WTC11 (cell line): Measurements from ENCODE around the gene TMEM134. TPM values are rescaled to one million over a fixed set of nuclear protein-coding genes. Genes with fewer than 3 reads are reported as not detected.

Experiments used
- ATF6 ChIP-seq: sonication (generic); formaldehyde crosslinking; IDR thresholded peaks from 2 replicates; pipeline ENCODE4 v1.8.1; 2023; ENCODE audit warnings: mild to moderate bottlenecking, missing genetic modification reagents
- ESRRA ChIP-seq: sonication (generic); formaldehyde crosslinking; IDR thresholded peaks from 2 replicates; pipeline ENCODE4 v1.8.1; 2022; ENCODE audit warnings: mild to moderate bottlenecking, missing genetic modification reagents, borderline replicate concordance
- FOXP1 ChIP-seq: sonication (generic); formaldehyde crosslinking; IDR thresholded peaks from 2 replicates; pipeline ENCODE4 v1.8.0; 2022; ENCODE audit warnings: missing genetic modification reagents, mild to moderate bottlenecking, moderate library complexity, borderline replicate concordance
- IRF2 ChIP-seq: sonication (generic); formaldehyde crosslinking; IDR thresholded peaks from 2 replicates; pipeline ENCODE4 v1.8.0; 2022; ENCODE audit warnings: low read depth, missing genetic modification reagents, borderline replicate concordance
- JAZF1 ChIP-seq: fragments of 250-450 bp; sonication (Bioruptor Pico); IDR thresholded peaks from 2 replicates; pipeline ENCODE4 v1.9.0; 2021; ENCODE audit warnings: moderate library complexity, mild to moderate bottlenecking, inconsistent platforms
- MAX ChIP-seq: sonication (generic); formaldehyde crosslinking; IDR thresholded peaks from 2 replicates; pipeline ENCODE4 v1.8.0; 2022; ENCODE audit warnings: mild to moderate bottlenecking, missing genetic modification reagents
- MYBL2 ChIP-seq: sonication (generic); formaldehyde crosslinking; IDR thresholded peaks from 2 replicates; pipeline ENCODE4 v1.8.1; 2023; ENCODE audit warnings: mild to moderate bottlenecking, moderate library complexity, missing genetic modification reagents
- NR2C2 ChIP-seq: sonication (generic); formaldehyde crosslinking; IDR thresholded peaks from 2 replicates; pipeline ENCODE4 v1.8.0; 2022; ENCODE audit warnings: mild to moderate bottlenecking, missing genetic modification reagents
- PRDM15 ChIP-seq: sonication (generic); formaldehyde crosslinking; IDR thresholded peaks from 2 replicates; pipeline ENCODE4 v1.8.0; 2022; ENCODE audit warnings: missing genetic modification reagents
- PRRX2 ChIP-seq: fragments of 250-450 bp; sonication (Bioruptor Pico); IDR thresholded peaks from 2 replicates; pipeline ENCODE4 v1.8.0; 2021; ENCODE audit warnings: mild to moderate bottlenecking
- TEAD4 ChIP-seq: sonication (generic); formaldehyde crosslinking; IDR thresholded peaks from 2 replicates; pipeline ENCODE4 v1.8.0; 2022; ENCODE audit warnings: mild to moderate bottlenecking, missing genetic modification reagents
- TP53 ChIP-seq: sonication (generic); formaldehyde crosslinking; IDR thresholded peaks from 2 replicates; pipeline ENCODE4 v1.8.1; 2023; ENCODE audit warnings: mild to moderate bottlenecking, missing genetic modification reagents
- ZBTB43 ChIP-seq: sonication (generic); formaldehyde crosslinking; IDR thresholded peaks from 2 replicates; pipeline ENCODE4 v1.8.1; 2023; ENCODE audit warnings: mild to moderate bottlenecking, missing genetic modification reagents
- ZMAT4 ChIP-seq: fragments of 250-450 bp; sonication (Bioruptor Pico); IDR thresholded peaks from 2 replicates; pipeline ENCODE4 v1.9.0; 2021; ENCODE audit warnings: mild to moderate bottlenecking
- ZNF219 ChIP-seq: sonication (generic); formaldehyde crosslinking; IDR thresholded peaks from 2 replicates; pipeline ENCODE4 v1.8.0; 2023; ENCODE audit warnings: missing genetic modification reagents, mild to moderate bottlenecking, borderline replicate concordance
- ZNF532 ChIP-seq: fragments of 250-450 bp; sonication (Bioruptor Pico); IDR thresholded peaks from 2 replicates; pipeline ENCODE4 v1.9.0; 2021; ENCODE audit warnings: mild to moderate bottlenecking, borderline replicate concordance
- total RNA-seq: library from RNA; stranded (reverse); gene quantifications from 3 replicates; pipeline ENCODE4 v1.2.3, GENCODE V29; 2021
- TF ChIP-seq, protein P1 (sequence below): sonication (generic); formaldehyde crosslinking; conservative IDR thresholded peaks from 2 replicates; pipeline ENCODE4 v1.8.1; 2023; ENCODE audit warnings: mild to moderate bottlenecking, low read depth, missing genetic modification reagents, moderate library complexity
- TF ChIP-seq, protein P2 (sequence below): sonication (generic); formaldehyde crosslinking; IDR thresholded peaks from 2 replicates; pipeline ENCODE4 v1.8.1; 2022; ENCODE audit warnings: low read depth, missing genetic modification reagents, borderline replicate concordance
- TF ChIP-seq, protein P3 (sequence below): fragments of 250-450 bp; sonication (Bioruptor Pico); IDR thresholded peaks from 2 replicates; pipeline ENCODE4 v2.1.2; 2022; ENCODE audit warnings: mild to moderate bottlenecking, moderate library complexity

Gene TMEM134
- total RNA-seq, 1 experiment from 2014 or later = 55.6 TPM

DNA sequence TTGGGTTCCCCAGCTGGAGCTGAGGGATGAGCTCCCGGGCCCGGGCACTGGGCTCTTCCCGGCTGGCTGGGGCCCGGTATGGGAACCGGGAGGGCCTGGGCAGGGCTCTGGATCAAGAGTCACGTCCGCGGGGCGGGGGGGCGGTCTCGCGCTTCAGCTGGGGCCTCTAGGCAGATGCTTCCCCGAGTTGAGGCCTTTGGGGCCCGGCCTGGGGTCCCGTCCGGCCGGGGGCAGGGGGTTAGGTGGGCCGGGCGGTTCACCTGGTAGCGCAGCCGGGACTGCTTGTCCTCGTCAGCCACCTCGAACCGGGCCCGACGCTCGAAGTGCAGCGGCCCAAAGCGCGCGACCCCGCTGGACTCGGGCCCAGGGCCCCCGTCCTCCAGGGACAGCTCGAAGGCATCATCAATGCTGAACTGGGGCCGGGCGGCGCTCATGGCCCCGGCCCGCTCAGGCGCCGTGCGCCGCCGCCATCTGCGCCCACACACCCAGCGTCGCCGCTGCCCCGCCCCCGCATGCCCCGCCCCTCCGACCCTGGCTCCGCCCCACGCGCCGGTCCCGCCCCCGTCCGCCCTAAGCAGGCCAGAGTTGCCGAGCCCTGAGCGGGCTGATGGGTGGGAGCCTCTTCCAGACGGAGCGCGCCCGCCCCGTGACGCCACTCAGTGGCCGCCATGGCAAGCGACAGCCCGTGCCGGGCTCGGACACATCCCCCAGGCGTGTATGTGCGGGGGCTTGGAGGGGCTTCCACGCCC, at the start of gene TMEM134 (continued):
- TF ChIP-seq ZBTB43 (CRISPR knock-in tag) = no peak
- TF ChIP-seq ZNF532 = no peak
- TF ChIP-seq, protein P1, sequence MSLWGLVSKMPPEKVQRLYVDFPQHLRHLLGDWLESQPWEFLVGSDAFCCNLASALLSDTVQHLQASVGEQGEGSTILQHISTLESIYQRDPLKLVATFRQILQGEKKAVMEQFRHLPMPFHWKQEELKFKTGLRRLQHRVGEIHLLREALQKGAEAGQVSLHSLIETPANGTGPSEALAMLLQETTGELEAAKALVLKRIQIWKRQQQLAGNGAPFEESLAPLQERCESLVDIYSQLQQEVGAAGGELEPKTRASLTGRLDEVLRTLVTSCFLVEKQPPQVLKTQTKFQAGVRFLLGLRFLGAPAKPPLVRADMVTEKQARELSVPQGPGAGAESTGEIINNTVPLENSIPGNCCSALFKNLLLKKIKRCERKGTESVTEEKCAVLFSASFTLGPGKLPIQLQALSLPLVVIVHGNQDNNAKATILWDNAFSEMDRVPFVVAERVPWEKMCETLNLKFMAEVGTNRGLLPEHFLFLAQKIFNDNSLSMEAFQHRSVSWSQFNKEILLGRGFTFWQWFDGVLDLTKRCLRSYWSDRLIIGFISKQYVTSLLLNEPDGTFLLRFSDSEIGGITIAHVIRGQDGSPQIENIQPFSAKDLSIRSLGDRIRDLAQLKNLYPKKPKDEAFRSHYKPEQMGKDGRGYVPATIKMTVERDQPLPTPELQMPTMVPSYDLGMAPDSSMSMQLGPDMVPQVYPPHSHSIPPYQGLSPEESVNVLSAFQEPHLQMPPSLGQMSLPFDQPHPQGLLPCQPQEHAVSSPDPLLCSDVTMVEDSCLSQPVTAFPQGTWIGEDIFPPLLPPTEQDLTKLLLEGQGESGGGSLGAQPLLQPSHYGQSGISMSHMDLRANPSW (CRISPR knock-in tag) = no peak
- TF ChIP-seq JAZF1 (CRISPR knock-in tag) = no peak
- no peak for TF ChIP-seq MYBL2
- no peak for TF ChIP-seq IRF2 (CRISPR knock-in tag)
- TF ChIP-seq PRRX2 (CRISPR knock-in tag) = no peak
- no peak for TF ChIP-seq NR2C2 (CRISPR knock-in tag)
- TF ChIP-seq TP53 (CRISPR knock-in tag) = 0 out of 2 replicates have a peak, but pooled peaks have one; percentile 70
- TF ChIP-seq TEAD4 = no peak
- TF ChIP-seq FOXP1 (CRISPR knock-in tag) = peak; percentile 55; the same call in 1 of the 2 replicates
- TF ChIP-seq, protein P2, sequence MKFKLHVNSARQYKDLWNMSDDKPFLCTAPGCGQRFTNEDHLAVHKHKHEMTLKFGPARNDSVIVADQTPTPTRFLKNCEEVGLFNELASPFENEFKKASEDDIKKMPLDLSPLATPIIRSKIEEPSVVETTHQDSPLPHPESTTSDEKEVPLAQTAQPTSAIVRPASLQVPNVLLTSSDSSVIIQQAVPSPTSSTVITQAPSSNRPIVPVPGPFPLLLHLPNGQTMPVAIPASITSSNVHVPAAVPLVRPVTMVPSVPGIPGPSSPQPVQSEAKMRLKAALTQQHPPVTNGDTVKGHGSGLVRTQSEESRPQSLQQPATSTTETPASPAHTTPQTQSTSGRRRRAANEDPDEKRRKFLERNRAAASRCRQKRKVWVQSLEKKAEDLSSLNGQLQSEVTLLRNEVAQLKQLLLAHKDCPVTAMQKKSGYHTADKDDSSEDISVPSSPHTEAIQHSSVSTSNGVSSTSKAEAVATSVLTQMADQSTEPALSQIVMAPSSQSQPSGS (CRISPR knock-in tag) = no peak
- TF ChIP-seq MAX = 0 out of 2 replicates have a peak, but pooled peaks have one; percentile 14
- TF ChIP-seq ATF6 = no peak
- peak; percentile 25; the same call in 1 of the 2 replicates for TF ChIP-seq ZMAT4
- TF ChIP-seq ESRRA (CRISPR knock-in tag) = no peak
- TF ChIP-seq ZNF219 (CRISPR knock-in tag) = no peak
- no peak for TF ChIP-seq PRDM15
- TF ChIP-seq, protein P3, sequence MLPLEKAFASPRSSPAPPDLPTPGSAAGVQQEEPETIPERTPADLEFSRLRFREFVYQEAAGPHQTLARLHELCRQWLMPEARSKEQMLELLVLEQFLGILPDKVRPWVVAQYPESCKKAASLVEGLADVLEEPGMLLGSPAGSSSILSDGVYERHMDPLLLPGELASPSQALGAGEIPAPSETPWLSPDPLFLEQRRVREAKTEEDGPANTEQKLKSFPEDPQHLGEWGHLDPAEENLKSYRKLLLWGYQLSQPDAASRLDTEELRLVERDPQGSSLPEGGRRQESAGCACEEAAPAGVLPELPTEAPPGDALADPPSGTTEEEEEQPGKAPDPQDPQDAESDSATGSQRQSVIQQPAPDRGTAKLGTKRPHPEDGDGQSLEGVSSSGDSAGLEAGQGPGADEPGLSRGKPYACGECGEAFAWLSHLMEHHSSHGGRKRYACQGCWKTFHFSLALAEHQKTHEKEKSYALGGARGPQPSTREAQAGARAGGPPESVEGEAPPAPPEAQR (CRISPR knock-in tag) = no peak
